Fibroblast of skin of left quadriceps (primary cell): ENCODE measurements around the gene GUCA2A.

Source experiments
- DNase-seq, 2 experiments: peaks; one replicate each; pipeline ENCODE4 v3.0.0-alpha.2; 2013; ENCODE audit warnings: low read depth in 2 of 2

The GUCA2A gene

GRCh38 chr1:42176902-42177519 lies 12.5 kb upstream of the GUCA2A start:
- DNase-seq = no peak

- no peak for DNase-seq
These were observed 10.9 kb upstream of the GUCA2A start for GRCh38 chr1:42175314-42176054.

- DNase-seq = peak in 1 of 2 experiments; percentile 36
These were observed 9.6 kb upstream of the GUCA2A start for GRCh38 chr1:42173961-42174735.

- peak in 1 of 2 experiments; percentile 17 for DNase-seq
These were observed 8.8 kb upstream of the GUCA2A start for GRCh38 chr1:42173155-42173933.

DNA sequence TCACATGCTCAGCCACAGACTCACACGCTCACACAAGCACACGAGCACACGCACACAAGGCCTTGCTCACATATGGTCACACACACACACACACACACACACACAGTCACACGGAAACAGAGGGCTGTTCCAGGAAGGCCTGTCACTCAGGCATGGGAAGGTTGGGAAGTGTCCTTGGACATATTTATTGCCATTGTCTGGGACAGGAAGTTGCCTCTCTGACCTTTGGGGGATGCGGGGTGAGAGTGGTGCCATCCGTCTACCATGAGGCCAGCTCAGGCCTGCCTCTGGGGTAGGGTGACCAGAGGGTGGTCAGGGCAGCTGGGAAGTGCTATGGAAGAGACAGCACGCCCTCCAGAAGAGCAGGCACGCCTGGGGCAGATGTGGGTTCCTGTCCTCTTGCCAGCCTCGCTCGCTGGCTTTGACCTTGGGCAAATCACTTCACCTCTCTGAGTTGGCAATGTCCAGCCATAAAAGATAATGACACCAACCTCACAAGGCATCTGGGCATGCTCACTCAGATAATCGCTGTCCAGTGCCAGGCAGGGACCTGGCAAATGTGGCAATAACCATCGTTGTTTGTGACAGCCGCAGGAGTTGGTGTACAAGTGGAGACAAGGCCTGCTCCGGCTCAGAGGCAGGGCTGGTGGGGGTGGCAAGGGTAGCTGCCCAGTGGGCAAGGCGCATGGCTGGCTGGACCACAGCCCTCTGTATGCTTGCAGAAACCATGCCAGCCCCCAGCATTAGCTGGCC lies 8.0 kb upstream of the GUCA2A start:
- DNase-seq = no peak

- DNase-seq = no peak
These were observed 7.2 kb upstream of the GUCA2A start for GRCh38 chr1:42171679-42172266.

GRCh38 chr1:42170779-42171621 lies 6.5 kb upstream of the GUCA2A start:
- no peak for DNase-seq

- DNase-seq = no peak
These were observed 4.2 kb upstream of the GUCA2A start for GRCh38 chr1:42168763-42169162.

DNA sequence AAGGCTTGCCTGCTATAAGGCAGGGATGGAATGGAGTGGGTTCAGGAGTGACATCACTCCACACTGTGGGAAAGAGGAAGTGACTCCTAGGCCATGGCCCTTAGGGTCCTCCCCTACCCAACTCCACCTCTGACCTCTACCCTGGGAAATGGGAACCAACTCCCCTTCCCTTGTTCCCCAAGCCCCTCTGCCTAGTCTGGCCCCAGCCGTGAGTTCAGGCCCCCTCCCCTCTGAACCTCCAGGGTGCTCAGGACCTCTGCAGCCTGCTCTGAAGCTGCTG lies 3.8 kb upstream of the GUCA2A start:
- no peak for DNase-seq

GRCh38 chr1:42167611-42168390 lies 3.3 kb upstream of the GUCA2A start:
- no peak for DNase-seq

DNA sequence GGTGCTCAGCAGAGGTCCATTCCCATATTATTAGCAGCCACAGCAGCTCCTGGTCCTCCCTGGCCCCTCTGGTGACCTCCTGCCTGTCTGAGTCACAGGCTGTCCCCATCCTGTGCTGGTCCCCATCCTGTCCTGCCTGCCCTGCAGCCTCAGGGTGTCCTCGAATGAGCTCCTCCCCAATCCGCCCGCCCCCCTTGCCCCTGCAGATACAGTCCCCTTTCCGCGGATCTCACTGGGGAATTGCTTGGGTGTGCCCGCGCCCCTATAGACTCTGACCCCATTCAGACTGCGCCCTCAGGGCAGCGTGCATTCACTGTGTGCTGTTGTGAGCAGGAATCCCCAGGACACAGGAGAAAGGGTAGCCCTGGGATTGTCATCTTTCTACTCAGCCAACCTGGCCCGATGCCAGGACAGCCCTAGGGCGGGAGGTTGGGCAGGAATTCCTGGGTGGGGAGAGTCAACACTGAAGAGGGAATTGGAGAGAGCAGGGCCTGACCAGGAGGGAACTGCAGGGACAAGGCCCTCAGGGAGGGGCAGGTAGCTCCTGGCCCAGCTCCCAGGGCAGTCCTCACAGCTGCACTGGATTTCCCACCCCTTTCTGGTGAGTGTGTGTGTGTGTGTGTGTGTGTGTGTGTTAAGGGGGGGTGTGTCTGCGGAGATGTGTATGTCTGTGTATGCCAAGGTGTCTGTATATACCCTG lies 1.1 kb upstream of the GUCA2A start:
- no peak for DNase-seq

- no peak for DNase-seq
These were observed 725 bp downstream of the GUCA2A start for GRCh38 chr1:42163536-42164503.

GRCh38 chr1:42163114-42163513 lies 1.4 kb downstream of the GUCA2A start:
- DNase-seq = no peak

- no peak for DNase-seq
These were observed 2.4 kb downstream of the GUCA2A start for GRCh38 chr1:42162181-42162580.

- peak in 1 of 2 experiments; percentile 4 for DNase-seq
These were observed 6.4 kb downstream of the GUCA2A start for GRCh38 chr1:42158189-42158588.

- DNase-seq = no peak
These were observed 6.9 kb downstream of the GUCA2A start for GRCh38 chr1:42157667-42158066.

- no peak for DNase-seq
These were observed 9.2 kb downstream of the GUCA2A start for GRCh38 chr1:42155362-42155761.

DNA sequence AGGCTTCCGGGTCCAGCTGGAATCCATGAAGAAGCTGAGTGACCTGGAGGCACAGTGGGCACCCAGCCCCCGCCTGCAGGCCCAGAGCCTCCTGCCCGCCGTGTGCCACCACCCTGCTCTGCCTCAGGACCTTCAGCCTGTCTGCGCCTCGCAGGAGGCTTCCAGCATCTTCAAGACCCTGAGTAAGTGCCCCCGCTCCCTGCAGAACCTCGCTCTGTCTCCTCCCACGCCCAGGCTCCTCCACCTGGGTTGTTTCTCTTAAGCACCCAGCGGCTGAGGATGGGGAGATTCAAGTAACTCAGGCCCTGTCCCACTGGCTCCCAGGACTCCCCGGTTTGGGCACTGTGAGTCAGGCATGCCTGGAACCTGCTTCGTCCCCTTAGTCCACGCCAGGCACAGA lies 9.9 kb downstream of the GUCA2A start:
- no peak for DNase-seq
